ENCODE results near the gene IPO5. TPM values are rescaled to one million over a fixed set of nuclear protein-coding genes. Genes with fewer than 3 reads are reported as not detected.

The IPO5 gene
- total and polyA plus RNA-seq, 2 donors from 2014 or later = 32.2 to 92.0 TPM

- Histone ChIP-seq H3K9me3 (ENCODE audit: control insufficient read depth in 2 of 3, insufficient read depth in 1 of 3, low read length in 3 of 3) (no peaks in the 10 kb centered on the region), H3K27ac (ENCODE audit: low read depth in 2 of 2, low read length in 2 of 2) (no peak overlapping the region), H3K36me3 (ENCODE audit: control insufficient read depth in 2 of 3, insufficient read depth in 3 of 3, low read length in 3 of 3) (no peaks in the 10 kb centered on the region), H3K9ac (ENCODE audit: low read length in 3 of 3) (no peak overlapping the region), H3K4me3 (ENCODE audit: low read length in 3 of 3) (no peak overlapping the region), H3K4me1 (ENCODE audit: control insufficient read depth in 2 of 3, insufficient read depth in 2 of 3, low read depth in 1 of 3, low read length in 3 of 3) (no peaks in the 10 kb centered on the region), H3K27me3 (ENCODE audit: control insufficient read depth, insufficient read depth, low read length) (no peaks in the 10 kb centered on the region)
- FAIRE-seq (no peak), DNase-seq (no peak)
- no peak for TF ChIP-seq CTCF (IDR thresholded peaks at IDR 0.05; ENCODE audit: borderline replicate concordance, extremely low read depth, insufficient read depth)
- intact Hi-C loops (cut with DNase I) = no loop called here
Measured at GRCh38 chr13:97936036-97936435, 17.4 kb upstream of the IPO5 start.

GRCh38 chr13:97938706-97939475 is 14.6 kb upstream of the IPO5 start:
- DNase-seq (no peak), FAIRE-seq (no peak)
- intact Hi-C loops (cut with DNase I) = no loop called here
- H3K9ac ChIP-seq (ENCODE audit: low read length in 3 of 3) = no peak overlapping the region
- H3K4me1 ChIP-seq (ENCODE audit: control insufficient read depth in 2 of 3, insufficient read depth in 2 of 3, low read depth in 1 of 3, low read length in 3 of 3) = no peaks in the 10 kb centered on the region
- no peak for TF ChIP-seq CTCF (IDR thresholded peaks at IDR 0.05; ENCODE audit: borderline replicate concordance, extremely low read depth, insufficient read depth)
- no peaks in the 10 kb centered on the region for H3K27me3 ChIP-seq (ENCODE audit: control insufficient read depth, insufficient read depth, low read length)
- no peak overlapping the region for H3K4me3 ChIP-seq (ENCODE audit: low read length in 3 of 3)
- H3K9me3 ChIP-seq (ENCODE audit: control insufficient read depth in 2 of 3, insufficient read depth in 1 of 3, low read length in 3 of 3) = no peaks in the 10 kb centered on the region
- H3K27ac ChIP-seq (ENCODE audit: low read depth in 2 of 2, low read length in 2 of 2) = no peak overlapping the region
- H3K36me3 ChIP-seq (ENCODE audit: control insufficient read depth in 2 of 3, insufficient read depth in 3 of 3, low read length in 3 of 3) = no peaks in the 10 kb centered on the region

- no peak for TF ChIP-seq CTCF (IDR thresholded peaks at IDR 0.05; ENCODE audit: borderline replicate concordance, extremely low read depth, insufficient read depth)
- Histone ChIP-seq H3K9ac (ENCODE audit: low read length in 3 of 3) (no peak overlapping the region), H3K4me1 (ENCODE audit: control insufficient read depth in 2 of 3, insufficient read depth in 2 of 3, low read depth in 1 of 3, low read length in 3 of 3) (no peaks in the 10 kb centered on the region), H3K36me3 (ENCODE audit: control insufficient read depth in 2 of 3, insufficient read depth in 3 of 3, low read length in 3 of 3) (no peaks in the 10 kb centered on the region), H3K27me3 (ENCODE audit: control insufficient read depth, insufficient read depth, low read length) (no peaks in the 10 kb centered on the region), H3K4me3 (ENCODE audit: low read length in 3 of 3) (no peak overlapping the region), H3K9me3 (ENCODE audit: control insufficient read depth in 2 of 3, insufficient read depth in 1 of 3, low read length in 3 of 3) (no peaks in the 10 kb centered on the region), H3K27ac (ENCODE audit: low read depth in 2 of 2, low read length in 2 of 2) (no peak overlapping the region)
- intact Hi-C loops (cut with DNase I) = no loop called here
- no peak for DNase-seq
- no peak for FAIRE-seq
Measured at GRCh38 chr13:97944396-97945029, 9.0 kb upstream of the IPO5 start.
